ENCODE measurements around the gene VTI1A.

Gene VTI1A

DNA sequence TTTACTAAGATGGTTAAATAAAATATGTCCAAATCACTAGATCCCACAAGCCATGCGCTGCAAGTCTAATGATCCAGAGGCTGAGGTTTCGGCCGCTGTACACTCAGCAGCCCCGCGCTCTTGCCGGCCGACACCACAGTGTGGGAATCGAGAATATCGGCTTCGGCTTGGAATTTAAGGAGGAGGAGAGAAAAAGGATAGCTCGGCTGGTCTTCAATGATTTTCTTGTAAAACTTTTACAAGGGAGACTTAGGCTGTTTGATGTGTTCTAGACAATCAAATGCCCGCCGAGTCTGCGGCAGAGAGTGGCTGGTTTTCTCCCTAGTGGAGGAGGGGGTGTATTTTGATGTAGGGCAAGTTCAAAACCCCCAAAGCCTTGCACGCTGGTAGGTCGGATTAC, 384.8 kb downstream of the VTI1A start:
- no peak overlapping the region for H3K27ac ChIP-seq (ENCODE audit: low read length)
- H3K4me3 ChIP-seq (ENCODE audit: low read length), result no peak overlapping the region
- H3K27me3 ChIP-seq (replicated peaks; ENCODE audit: insufficient read depth, low read length), result no peaks in the 10 kb centered on the region
- H3K9ac ChIP-seq (ENCODE audit: low read length), result no peak overlapping the region
- H2AFZ ChIP-seq (ENCODE audit: low read length), result no peak overlapping the region
- no peaks in the 10 kb centered on the region for H3K4me1 ChIP-seq (ENCODE audit: low read length)
- H3K4me2 ChIP-seq (ENCODE audit: low read depth, low read length), result no peak overlapping the region
- no peaks in the 10 kb centered on the region for H4K20me1 ChIP-seq (ENCODE audit: insufficient read depth, low read length)
- no peaks in the 10 kb centered on the region for H3K9me3 ChIP-seq (replicated peaks; ENCODE audit: insufficient read depth, low read length)
- no peak for TF ChIP-seq EZH2phosphoT487 (IDR thresholded peaks at IDR 0.05; ENCODE audit: low read length)
- TF ChIP-seq, protein P1, sequence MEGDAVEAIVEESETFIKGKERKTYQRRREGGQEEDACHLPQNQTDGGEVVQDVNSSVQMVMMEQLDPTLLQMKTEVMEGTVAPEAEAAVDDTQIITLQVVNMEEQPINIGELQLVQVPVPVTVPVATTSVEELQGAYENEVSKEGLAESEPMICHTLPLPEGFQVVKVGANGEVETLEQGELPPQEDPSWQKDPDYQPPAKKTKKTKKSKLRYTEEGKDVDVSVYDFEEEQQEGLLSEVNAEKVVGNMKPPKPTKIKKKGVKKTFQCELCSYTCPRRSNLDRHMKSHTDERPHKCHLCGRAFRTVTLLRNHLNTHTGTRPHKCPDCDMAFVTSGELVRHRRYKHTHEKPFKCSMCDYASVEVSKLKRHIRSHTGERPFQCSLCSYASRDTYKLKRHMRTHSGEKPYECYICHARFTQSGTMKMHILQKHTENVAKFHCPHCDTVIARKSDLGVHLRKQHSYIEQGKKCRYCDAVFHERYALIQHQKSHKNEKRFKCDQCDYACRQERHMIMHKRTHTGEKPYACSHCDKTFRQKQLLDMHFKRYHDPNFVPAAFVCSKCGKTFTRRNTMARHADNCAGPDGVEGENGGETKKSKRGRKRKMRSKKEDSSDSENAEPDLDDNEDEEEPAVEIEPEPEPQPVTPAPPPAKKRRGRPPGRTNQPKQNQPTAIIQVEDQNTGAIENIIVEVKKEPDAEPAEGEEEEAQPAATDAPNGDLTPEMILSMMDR (IDR thresholded peaks at IDR 0.05; ENCODE audit: low read length), result no peak
- no peak for TF ChIP-seq EZH2 (optimal IDR thresholded peaks at IDR 0.05; ENCODE audit: low read depth, low read length)
- no peaks in the 10 kb centered on the region for H3F3A ChIP-seq (ENCODE audit: insufficient read depth, low read length)
- DNase-seq, result no peak
- H3K36me3 ChIP-seq (replicated peaks; ENCODE audit: insufficient read depth, low read length), result no peaks in the 10 kb centered on the region
- H3K9me2 ChIP-seq (replicated peaks; ENCODE audit: insufficient read depth, low read length), result no peaks in the 10 kb centered on the region
- no peaks in the 10 kb centered on the region for H3K79me2 ChIP-seq (ENCODE audit: low read length)

DNA sequence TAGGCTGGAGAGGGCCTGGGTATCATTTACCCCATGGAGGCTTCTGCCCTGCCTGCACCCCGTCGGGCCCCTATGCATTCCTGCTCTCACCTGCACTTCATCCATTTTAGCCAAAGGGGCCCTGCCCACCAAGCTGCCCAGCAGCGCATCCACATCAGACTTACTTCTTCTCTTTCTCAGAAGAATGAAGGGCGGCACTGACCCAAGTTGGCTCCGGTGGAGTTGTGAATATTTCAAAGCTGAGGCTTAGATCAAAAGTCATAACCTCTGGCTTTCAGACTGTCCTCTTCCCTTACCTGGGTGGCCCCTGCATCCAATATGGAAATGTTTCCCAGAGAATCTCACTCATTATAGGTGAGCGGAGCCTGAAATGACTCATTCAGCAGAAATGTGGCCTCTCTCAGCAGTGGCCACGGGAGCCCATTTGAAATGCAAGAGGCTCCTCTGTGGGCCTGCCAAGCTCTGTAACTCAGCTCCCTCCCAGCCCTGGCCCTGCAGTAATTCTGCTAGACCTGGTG, 385.4 kb downstream of the VTI1A start:
- H3K27ac ChIP-seq (ENCODE audit: low read length), result no peak overlapping the region
- no peak for TF ChIP-seq EZH2phosphoT487 (IDR thresholded peaks at IDR 0.05; ENCODE audit: low read length)
- no peak for TF ChIP-seq EZH2 (optimal IDR thresholded peaks at IDR 0.05; ENCODE audit: low read depth, low read length)
- TF ChIP-seq, protein P1 (IDR thresholded peaks at IDR 0.05; ENCODE audit: low read length), result no peak

DNA sequence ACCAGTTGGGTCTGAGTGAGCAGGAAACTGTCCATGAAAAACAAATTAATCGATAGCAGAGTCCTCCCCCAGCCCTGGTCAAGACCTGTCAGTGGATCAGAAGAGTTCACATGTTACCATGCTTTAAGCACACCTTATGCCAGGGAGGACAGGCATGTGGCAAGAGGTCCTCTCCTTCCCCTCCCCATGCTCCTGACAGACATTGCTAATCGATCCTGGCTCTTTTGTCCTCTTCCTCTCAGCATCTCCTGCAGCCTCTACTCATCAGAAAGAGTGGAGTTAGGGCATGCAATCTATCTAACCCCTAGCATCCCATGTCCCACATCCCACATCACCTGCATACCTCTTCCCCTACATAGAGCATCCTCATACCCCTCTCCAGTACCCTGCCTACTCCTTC, 385.9 kb downstream of the VTI1A start:
- H3K9ac ChIP-seq (ENCODE audit: low read length), result no peak overlapping the region
- no peak for TF ChIP-seq EZH2 (optimal IDR thresholded peaks at IDR 0.05; ENCODE audit: low read depth, low read length)
- TF ChIP-seq, protein P1 (IDR thresholded peaks at IDR 0.05; ENCODE audit: low read length), result no peak
- TF ChIP-seq EZH2phosphoT487 (IDR thresholded peaks at IDR 0.05; ENCODE audit: low read length), result no peak
- no peaks in the 10 kb centered on the region for H4K20me1 ChIP-seq (ENCODE audit: insufficient read depth, low read length)
- DNase-seq, result no peak
- no peaks in the 10 kb centered on the region for H3K79me2 ChIP-seq (ENCODE audit: low read length)
- no peaks in the 10 kb centered on the region for H3F3A ChIP-seq (ENCODE audit: insufficient read depth, low read length)
- no peak overlapping the region for H2AFZ ChIP-seq (ENCODE audit: low read length)
- no peaks in the 10 kb centered on the region for H3K9me2 ChIP-seq (replicated peaks; ENCODE audit: insufficient read depth, low read length)
- no peak overlapping the region for H3K27ac ChIP-seq (ENCODE audit: low read length)
- no peaks in the 10 kb centered on the region for H3K36me3 ChIP-seq (replicated peaks; ENCODE audit: insufficient read depth, low read length)
- no peaks in the 10 kb centered on the region for H3K9me3 ChIP-seq (replicated peaks; ENCODE audit: insufficient read depth, low read length)
- H3K27me3 ChIP-seq (replicated peaks; ENCODE audit: insufficient read depth, low read length), result no peaks in the 10 kb centered on the region
- H3K4me1 ChIP-seq (ENCODE audit: low read length), result no peaks in the 10 kb centered on the region
- no peak overlapping the region for H3K4me2 ChIP-seq (ENCODE audit: low read depth, low read length)
- H3K4me3 ChIP-seq (ENCODE audit: low read length), result no peak overlapping the region

More for the DNA sequence above, 385.4 kb downstream of the VTI1A start:
- Histone ChIP-seq H3K4me2 (ENCODE audit: low read depth, low read length) (no peak overlapping the region), H3K4me3 (ENCODE audit: low read length) (no peak overlapping the region), H3K27me3 (replicated peaks; ENCODE audit: insufficient read depth, low read length) (no peaks in the 10 kb centered on the region), H3K4me1 (ENCODE audit: low read length) (no peaks in the 10 kb centered on the region), H3K9me3 (replicated peaks; ENCODE audit: insufficient read depth, low read length) (no peaks in the 10 kb centered on the region), H3F3A (ENCODE audit: insufficient read depth, low read length) (no peaks in the 10 kb centered on the region), H2AFZ (ENCODE audit: low read length) (no peak overlapping the region), H3K79me2 (ENCODE audit: low read length) (no peaks in the 10 kb centered on the region), H3K36me3 (replicated peaks; ENCODE audit: insufficient read depth, low read length) (no peaks in the 10 kb centered on the region), H4K20me1 (ENCODE audit: insufficient read depth, low read length) (no peaks in the 10 kb centered on the region), H3K9me2 (replicated peaks; ENCODE audit: insufficient read depth, low read length) (no peaks in the 10 kb centered on the region), H3K9ac (ENCODE audit: low read length) (no peak overlapping the region)
- no peak for DNase-seq
